Activated T-cell treated with anti-CD3 and anti-CD28 coated beads, Interleukin-2, amount 50 U/mL, for 72 hours (primary cell): ENCODE results near the gene SYT15. TPM values are rescaled to one million over a fixed set of nuclear protein-coding genes. Genes with fewer than 3 reads are reported as not detected.

ENCODE experiments used
- total RNA-seq, 2 donors: library from RNA; stranded (reverse); gene quantifications; one replicate each; pipeline ENCODE4 v1.2.3, GENCODE V29; 2022

SYT15 gene
- total RNA-seq, 2 donors from 2014 or later = 1.6 TPM; not detected in 1

Other genes with a start within 250 kb of the SYT15 start
- under 1 TPM in 1 of 2 donors, not detected in 1; 0.51 TPM for gene ANXA8L1, start 203.4 kb upstream of the SYT15 start, total RNA-seq
- not detected for gene NPY4R, start 113.2 kb upstream of the SYT15 start, total RNA-seq
- not detected for gene GPRIN2, start 22.5 kb upstream of the SYT15 start, total RNA-seq